Activated T-cell treated with anti-CD3 and anti-CD28 coated beads, Interleukin-2, amount 50 U/mL, for 1 hour (primary cell): ENCODE results near the gene RBM48.

Source experiments
- DNase-seq: peaks from one replicate; pipeline ENCODE4 v3.0.0-alpha.2; 2020

The RBM48 gene

DNA sequence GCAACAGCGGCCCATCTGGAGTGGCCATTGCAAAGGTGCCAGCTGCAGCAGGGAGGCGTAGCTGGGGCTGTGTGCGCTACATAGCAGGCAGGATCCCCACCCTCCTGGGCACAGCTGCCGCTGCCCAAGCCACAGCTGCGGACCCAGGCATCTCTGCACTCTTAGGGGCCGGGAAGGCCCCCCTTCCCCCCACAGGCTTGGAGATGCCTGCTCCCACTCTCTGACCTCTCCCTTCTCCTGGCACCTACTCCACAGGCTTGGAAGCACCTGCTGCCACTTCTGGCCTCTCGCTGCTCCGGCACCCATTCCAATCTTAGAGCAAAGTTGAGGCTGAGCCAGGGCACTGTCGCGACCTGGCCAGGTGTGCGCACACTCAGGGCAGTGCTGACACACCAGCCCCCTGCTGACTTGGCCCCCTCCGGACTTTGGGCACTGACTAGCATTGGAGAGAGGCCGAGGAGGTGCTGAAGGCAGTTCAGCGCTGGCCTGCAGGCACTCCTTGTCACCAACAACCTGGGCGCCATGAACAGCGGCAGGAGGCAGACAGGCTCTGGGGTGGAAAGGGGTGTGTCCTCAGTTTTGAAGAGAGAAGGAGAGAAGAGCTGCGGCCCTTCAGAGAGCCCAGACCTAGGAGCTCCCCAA lies 18.4 kb downstream of the RBM48 start:
- no peak for DNase-seq

- DNase-seq = no peak
Measured at GRCh38 chr7:92547579-92547978, 19.0 kb downstream of the RBM48 start.

- no peak for DNase-seq
Measured at GRCh38 chr7:92550194-92550593, 21.6 kb downstream of the RBM48 start.

- DNase-seq = no peak
Measured at GRCh38 chr7:92557249-92557648, 28.7 kb downstream of the RBM48 start.

DNA sequence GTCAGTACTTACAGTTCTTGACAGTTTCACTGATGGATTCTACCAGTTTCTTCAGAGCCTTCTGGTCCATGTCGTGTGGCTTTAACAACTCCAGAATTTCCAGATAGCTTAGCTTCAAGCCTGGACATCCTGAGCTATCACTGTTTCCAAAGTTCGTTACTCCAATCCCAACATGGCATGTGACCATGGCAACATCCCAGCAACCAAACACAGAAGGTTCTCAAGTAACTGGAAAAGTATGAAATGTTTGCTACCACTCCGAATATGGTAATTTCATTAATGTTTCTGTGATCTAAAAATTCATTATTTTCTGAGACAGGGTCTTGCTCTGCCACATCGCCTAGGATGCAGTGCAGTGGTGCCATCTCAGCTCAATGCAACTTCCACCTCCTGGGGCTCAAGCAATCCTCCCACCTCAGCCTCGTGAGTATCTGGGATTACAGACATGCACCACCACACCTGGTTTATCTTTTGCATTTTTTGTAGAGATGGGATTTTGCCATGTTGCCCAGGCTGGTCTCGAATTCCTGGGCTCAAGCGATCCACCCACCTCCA lies 29.3 kb downstream of the RBM48 start:
- no peak for DNase-seq

DNA sequence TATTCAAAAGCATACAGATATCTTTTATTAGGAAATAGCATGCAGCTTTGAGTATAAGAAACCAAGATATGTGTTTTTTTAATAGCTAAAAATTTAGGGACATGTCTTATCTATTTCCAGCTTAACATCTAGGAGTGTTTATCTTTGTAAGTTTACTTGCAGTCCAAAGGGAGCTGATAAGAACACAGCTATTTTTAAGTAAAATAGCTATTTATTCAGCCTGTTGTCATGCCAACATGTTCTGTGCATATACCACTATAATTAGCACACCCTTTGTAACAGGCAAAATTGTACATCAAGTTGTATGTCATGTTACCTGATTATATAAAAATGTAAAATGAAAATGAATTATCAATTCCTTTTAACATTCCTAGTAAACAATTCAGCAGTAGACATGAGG lies 32.0 kb downstream of the RBM48 start:
- no peak for DNase-seq

GRCh38 chr7:92563345-92563744 lies 34.8 kb downstream of the RBM48 start:
- DNase-seq = no peak

DNA sequence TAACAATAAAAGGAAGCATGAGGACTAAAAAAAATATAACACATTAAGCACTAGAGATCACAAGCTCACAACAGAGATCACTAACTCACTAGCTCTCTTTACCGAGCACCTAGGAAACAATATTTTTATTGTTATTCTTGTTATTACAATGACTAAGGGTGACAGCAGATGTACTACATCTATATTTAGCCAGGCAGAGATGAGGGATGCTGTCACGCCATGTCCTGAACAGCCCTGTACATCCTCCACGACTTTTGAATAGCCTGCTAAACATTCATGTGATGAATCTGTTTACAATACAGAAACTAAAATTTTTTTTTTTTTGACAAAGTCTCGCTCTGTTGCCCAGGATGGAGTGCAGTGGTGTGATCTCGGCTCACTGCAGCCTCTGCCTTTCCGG lies 38.9 kb downstream of the RBM48 start:
- no peak for DNase-seq

DNA sequence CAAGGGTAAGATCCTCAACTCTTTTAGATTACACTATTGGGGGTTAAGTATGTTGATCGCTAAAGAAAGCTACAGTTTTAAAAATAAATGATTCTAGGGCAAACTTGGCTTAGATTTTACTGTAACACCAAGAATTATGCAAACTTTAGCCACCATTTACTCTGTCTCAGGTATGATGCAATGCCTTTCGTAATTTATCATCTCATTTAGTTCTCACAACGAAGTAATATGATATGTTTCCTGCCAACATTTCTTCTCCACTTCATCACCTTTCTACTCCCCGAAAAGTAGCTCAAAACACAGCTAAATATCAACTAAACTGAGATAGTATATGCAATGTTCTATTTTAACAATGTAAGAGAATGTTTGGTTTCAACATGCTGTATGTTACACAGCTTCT lies 40.5 kb downstream of the RBM48 start:
- DNase-seq = no peak

DNA sequence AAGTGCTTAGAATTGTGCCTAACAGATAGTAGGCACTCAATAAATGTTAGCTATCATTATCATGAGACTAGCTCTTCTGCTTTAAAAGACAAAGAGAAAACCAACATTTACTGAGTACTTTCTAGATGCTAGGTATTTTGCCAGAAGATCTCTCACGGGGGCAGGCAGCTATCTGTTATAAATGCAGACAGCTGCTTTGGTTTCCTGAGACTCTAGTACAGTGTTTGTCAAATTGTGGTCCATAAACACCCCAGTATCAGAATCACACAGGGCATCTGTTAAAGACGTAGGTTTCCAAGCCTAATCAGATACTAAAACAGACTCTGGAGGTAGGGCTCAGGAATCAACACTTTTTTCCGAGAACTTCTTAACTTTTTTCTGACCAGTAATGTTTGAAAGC lies 47.7 kb downstream of the RBM48 start:
- no peak for DNase-seq

DNA sequence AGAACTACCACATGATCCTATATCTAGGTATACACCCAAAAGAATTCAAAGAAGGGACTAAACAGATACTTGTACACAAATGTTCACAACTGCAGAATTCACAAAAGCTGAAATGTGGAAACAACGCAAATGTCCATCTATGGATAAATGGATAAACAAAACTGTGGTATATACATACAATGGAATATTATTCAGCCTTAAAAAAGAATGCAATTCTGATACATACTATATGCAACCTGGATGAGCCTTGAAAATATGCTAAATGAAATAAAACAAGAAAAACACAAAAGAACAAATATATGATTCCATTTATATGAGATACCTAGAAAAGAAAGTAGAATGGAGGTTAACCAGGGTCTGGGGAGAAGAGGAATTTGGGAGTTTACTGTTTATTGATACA lies 54.4 kb downstream of the RBM48 start:
- DNase-seq = no peak

GRCh38 chr7:92584953-92585352 lies 56.4 kb downstream of the RBM48 start:
- no peak for DNase-seq

DNA sequence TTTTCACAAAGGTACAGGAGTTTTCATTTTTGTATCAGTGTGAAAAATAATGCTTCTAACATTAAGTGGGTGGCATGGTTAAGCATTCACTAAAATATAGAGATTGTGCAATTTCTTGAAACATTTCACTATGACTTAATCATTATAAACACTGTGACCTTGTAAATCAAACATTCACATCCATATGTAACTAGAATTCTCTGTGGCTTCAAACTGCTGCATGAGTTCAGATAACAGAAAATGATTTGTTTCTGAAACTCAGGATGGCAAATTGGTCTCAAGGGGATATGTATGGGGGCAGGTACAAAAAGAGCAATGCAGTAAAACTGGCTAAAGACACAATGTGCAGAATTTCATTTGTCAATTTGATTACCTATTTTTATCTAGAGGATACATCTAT lies 57.8 kb downstream of the RBM48 start:
- DNase-seq = no peak

GRCh38 chr7:92586841-92587240 lies 58.2 kb downstream of the RBM48 start:
- no peak for DNase-seq
